ENCODE data around the gene MTFR1L.

DNA sequence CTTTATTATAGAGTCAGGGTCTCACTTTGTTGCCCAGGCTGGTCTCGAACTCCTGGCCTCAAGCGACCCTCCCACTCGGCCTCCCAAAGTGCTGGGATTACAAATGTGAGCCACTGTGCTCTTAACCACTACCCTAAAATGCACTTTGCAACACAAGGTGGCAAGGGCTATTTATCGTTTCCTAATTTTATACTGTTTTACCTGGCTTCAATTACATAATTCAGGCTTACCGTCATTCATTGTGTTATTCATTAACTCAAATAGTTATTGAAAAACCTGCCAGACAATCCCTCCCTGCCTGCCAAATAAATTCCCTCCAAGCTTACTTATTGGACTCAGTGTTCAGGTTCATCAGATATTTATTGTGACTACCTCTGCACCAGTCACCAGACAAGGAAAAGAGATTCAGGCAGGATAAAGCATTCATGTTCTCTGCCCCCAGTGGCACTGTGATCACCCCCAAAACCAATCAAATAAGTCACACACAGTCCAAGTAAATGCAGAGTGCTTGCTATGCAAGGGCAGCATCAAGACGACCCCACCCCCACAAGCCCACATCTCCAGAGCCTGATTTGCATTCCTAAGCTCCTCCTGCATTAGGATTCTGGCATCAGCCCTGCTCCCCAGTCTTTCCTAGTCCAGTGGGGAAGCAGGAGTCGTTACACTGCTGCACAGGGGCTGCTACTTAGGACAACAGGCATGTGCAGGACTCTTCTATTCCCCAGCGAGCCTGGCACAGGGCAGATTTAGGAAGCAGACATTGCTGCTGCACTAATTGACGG is 47.6 kb downstream of the MTFR1L start:
- TF ChIP-seq L3MBTL2 (conservative IDR thresholded peaks at IDR 0.05) = no peak
- no peak for TF ChIP-seq ARNT (IDR thresholded peaks at IDR 0.05)
- no peak for TF ChIP-seq FOXK2 (IDR thresholded peaks at IDR 0.05)
- no peak for TF ChIP-seq ZNF384 (IDR thresholded peaks at IDR 0.05)
- no peak for TF ChIP-seq FOXM1 (IDR thresholded peaks at IDR 0.05; ENCODE audit: borderline replicate concordance)
- no peak for TF ChIP-seq BHLHE40 (IDR thresholded peaks at IDR 0.05; ENCODE audit: borderline replicate concordance)
- TF ChIP-seq, protein P1, sequence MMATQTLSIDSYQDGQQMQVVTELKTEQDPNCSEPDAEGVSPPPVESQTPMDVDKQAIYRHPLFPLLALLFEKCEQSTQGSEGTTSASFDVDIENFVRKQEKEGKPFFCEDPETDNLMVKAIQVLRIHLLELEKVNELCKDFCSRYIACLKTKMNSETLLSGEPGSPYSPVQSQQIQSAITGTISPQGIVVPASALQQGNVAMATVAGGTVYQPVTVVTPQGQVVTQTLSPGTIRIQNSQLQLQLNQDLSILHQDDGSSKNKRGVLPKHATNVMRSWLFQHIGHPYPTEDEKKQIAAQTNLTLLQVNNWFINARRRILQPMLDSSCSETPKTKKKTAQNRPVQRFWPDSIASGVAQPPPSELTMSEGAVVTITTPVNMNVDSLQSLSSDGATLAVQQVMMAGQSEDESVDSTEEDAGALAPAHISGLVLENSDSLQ (IDR thresholded peaks at IDR 0.05) = no peak
- no peak for TF ChIP-seq FOXA1 (IDR thresholded peaks at IDR 0.05)

All from HEK293T (cell line).